ENCODE measurements around the gene GTF3C4.

GRCh38 chr9:132730054-132731033 is 60.1 kb downstream of the GTF3C4 start:
- no peak for TF ChIP-seq CTCF (IDR thresholded peaks at IDR 0.05; ENCODE audit: insufficient read depth, low read length, poor library complexity, severe bottlenecking)
- TF ChIP-seq EZH2phosphoT487 (conservative IDR thresholded peaks at IDR 0.05; ENCODE audit: low read length), result no peak

All from SU-DHL-6 (cell line).